IMR-90 (cell line): Measurements from ENCODE around the gene KRT83. TPM values are rescaled to one million over a fixed set of nuclear protein-coding genes. Genes with fewer than 3 reads are reported as not detected.

ENCODE experiments used
- ATAC-seq: fragments of 200-7000 bp; cut with Tn5 transposase; 2 replicates; pipeline ENCODE4 v1.9.1; 2020; ENCODE audit warnings: low read depth, mild to moderate bottlenecking, moderate library complexity
- BruUV-seq: library from RNA; stranded (reverse); fragments of 400-500 nt; replicated peaks from 2 replicates; lab custom pipeline; 2021; lab: Mats Ljungman, UMichigan
- CTCF ChIA-PET: fragments of 300-600 bp; formaldehyde crosslinking; extraction: SDS; loops from one replicate; lab custom pipeline; 2021; ENCODE audit warnings: antibody characterized with exemption; lab: Yijun Ruan, JAX
- POLR2A ChIA-PET: fragments of 300-600 bp; sonication (Branson Sonifier 250); formaldehyde crosslinking; loops from one replicate; lab custom pipeline; 2022; ENCODE audit warnings: antibody characterized with exemption; ENCODE audit not compliant: unreplicated experiment; lab: Charles Lee
- DNase-seq: peaks from one replicate; pipeline ENCODE4 v3.0.0; 2013
- H2AFZ ChIP-seq: replicated peaks from 2 replicates; pipeline ENCODE3; 2013; ENCODE audit warnings: low read length, mild to moderate bottlenecking; ENCODE audit not compliant: poor library complexity
- H2AK5ac ChIP-seq: 2 replicates; pipeline ENCODE4 v1.6.1; 2013; ENCODE audit warnings: low read depth, low read length, inconsistent platforms
- H2AK9ac ChIP-seq: replicated peaks from 2 replicates; pipeline ENCODE3; 2013; ENCODE audit warnings: mild to moderate bottlenecking, low read depth, low read length, moderate library complexity; ENCODE audit not compliant: poor library complexity
- H2BK120ac ChIP-seq: 2 replicates; pipeline ENCODE4 v1.6.1; 2013; ENCODE audit warnings: low read depth, low read length, inconsistent platforms
- H2BK15ac ChIP-seq: 3 replicates; pipeline ENCODE4 v1.6.1; 2013; ENCODE audit warnings: low read depth, low read length, inconsistent platforms
- H2BK20ac ChIP-seq: 2 replicates; pipeline ENCODE4 v1.6.1; 2013; ENCODE audit warnings: low read depth, mild to moderate bottlenecking, inconsistent platforms, low read length, moderate library complexity
- H2BK5ac ChIP-seq: 2 replicates; pipeline ENCODE4 v1.6.1; 2013; ENCODE audit warnings: mild to moderate bottlenecking, low read depth, low read length, inconsistent platforms; ENCODE audit not compliant: poor library complexity, severe bottlenecking
- H3K14ac ChIP-seq: replicated peaks from 2 replicates; pipeline ENCODE4 v1.6.1; 2013; ENCODE audit warnings: low read depth, low read length, inconsistent platforms
- H3K18ac ChIP-seq: 2 replicates; pipeline ENCODE4 v1.6.1; 2013; ENCODE audit warnings: low read depth, low read length, control low read depth
- H3K23ac ChIP-seq: 2 replicates; pipeline ENCODE4 v1.6.1; 2013; ENCODE audit warnings: low read depth, low read length, inconsistent platforms
- H3K27ac ChIP-seq: 2 replicates; pipeline ENCODE4 v1.5.1; 2013; ENCODE audit warnings: mild to moderate bottlenecking, control low read depth, low read length; ENCODE audit not compliant: insufficient read depth
- H3K27me3 ChIP-seq: 2 replicates; pipeline ENCODE4 v1.6.1; 2013; ENCODE audit warnings: low read length; ENCODE audit not compliant: control insufficient read depth, insufficient read depth
- H3K36me3 ChIP-seq: 2 replicates; pipeline ENCODE4 v1.6.1; 2013; ENCODE audit warnings: low read length, mixed read lengths; ENCODE audit not compliant: control insufficient read depth, insufficient read depth
- H3K4ac ChIP-seq: 2 replicates; pipeline ENCODE4 v1.6.1; 2013; ENCODE audit warnings: low read depth, low read length, inconsistent platforms
- H3K4me1 ChIP-seq: 2 replicates; pipeline ENCODE4 v1.6.1; 2013; ENCODE audit warnings: low read length, mixed read lengths; ENCODE audit not compliant: control insufficient read depth, insufficient read depth
- H3K4me2 ChIP-seq: 2 replicates; pipeline ENCODE4 v1.6.1; 2013; ENCODE audit warnings: low read depth, mild to moderate bottlenecking, control low read depth, low read length, moderate library complexity
- H3K4me3 ChIP-seq: 2 replicates; pipeline ENCODE4 v1.5.1; 2013; ENCODE audit warnings: low read depth, mild to moderate bottlenecking, control low read depth, low read length, moderate library complexity; ENCODE audit not compliant: insufficient read depth
- H3K56ac ChIP-seq: 2 replicates; pipeline ENCODE4 v1.6.1; 2013; ENCODE audit warnings: low read length, inconsistent platforms; ENCODE audit not compliant: insufficient read depth; ENCODE audit errors: extremely low read depth
- H3K79me1 ChIP-seq, 2 experiments: 2 replicates each; pipeline ENCODE4 v1.6.1; 2013; ENCODE audit warnings: low read length in 2 of 2, inconsistent platforms in 1 of 2, low read depth in 1 of 2
- H3K9ac ChIP-seq: 2 replicates; pipeline ENCODE4 v1.6.1; 2013; ENCODE audit warnings: low read depth, low read length, control low read depth
- H3K9me1 ChIP-seq: 2 replicates; pipeline ENCODE4 v1.6.1; 2013; ENCODE audit warnings: low read length, inconsistent platforms; ENCODE audit not compliant: insufficient read depth
- H3K9me3 ChIP-seq: 2 replicates; pipeline ENCODE4 v1.6.1; 2013; ENCODE audit warnings: low read length; ENCODE audit not compliant: control insufficient read depth, insufficient read depth
- H4K20me1 ChIP-seq: 2 replicates; pipeline ENCODE4 v1.6.1; 2013; ENCODE audit warnings: low read length, inconsistent platforms; ENCODE audit not compliant: insufficient read depth
- H4K5ac ChIP-seq: 2 replicates; pipeline ENCODE4 v1.6.1; 2013; ENCODE audit warnings: mild to moderate bottlenecking, low read depth, low read length, control low read depth
- H4K8ac ChIP-seq, 2 experiments: 2 replicates each; pipeline ENCODE4 v1.6.1; 2013; ENCODE audit warnings: low read depth in 2 of 2, low read length in 2 of 2, control low read depth in 1 of 2, inconsistent platforms in 1 of 2
- H4K91ac ChIP-seq: 2 replicates; pipeline ENCODE4 v1.6.1; 2013; ENCODE audit warnings: low read depth, low read length, inconsistent platforms; ENCODE audit not compliant: insufficient read depth
- BHLHE40 ChIP-seq: fragments of 150-350 bp; IDR thresholded peaks from 2 replicates; pipeline ENCODE4 v1.6.1; 2016; ENCODE audit warnings: mild to moderate bottlenecking, low read depth, low read length
- CEBPB ChIP-seq: IDR thresholded peaks from 2 replicates; pipeline ENCODE4 v1.6.1; 2012; ENCODE audit warnings: low read depth, low read length, improper control_type of control experiment
- CHD1 ChIP-seq: IDR thresholded peaks from 2 replicates; pipeline ENCODE4 v1.6.1; 2012; ENCODE audit warnings: low read depth, low read length, improper control_type of control experiment
- CTCF ChIP-seq: conservative IDR thresholded peaks from 2 replicates; pipeline ENCODE4 v1.5.1; 2012; ENCODE audit warnings: mild to moderate bottlenecking, low read depth, low read length, improper control_type of control experiment
- ELK1 ChIP-seq: fragments of 150-350 bp; IDR thresholded peaks from 2 replicates; pipeline ENCODE4 v1.6.1; 2016; ENCODE audit warnings: low read depth, mild to moderate bottlenecking, low read length, moderate library complexity, borderline replicate concordance
- FOS ChIP-seq: fragments of 150-350 bp; IDR thresholded peaks from 2 replicates; pipeline ENCODE4 v1.6.1; 2016; ENCODE audit warnings: low read depth, low read length
- MAFK ChIP-seq: IDR thresholded peaks from 2 replicates; pipeline ENCODE4 v1.6.1; 2012; ENCODE audit warnings: low read depth, low read length, improper control_type of control experiment
- MAZ ChIP-seq: IDR thresholded peaks from 2 replicates; pipeline ENCODE4 v1.6.1; 2012; ENCODE audit warnings: low read depth, mild to moderate bottlenecking, low read length, improper control_type of control experiment, moderate library complexity, borderline replicate concordance
- MXI1 ChIP-seq: IDR thresholded peaks from 2 replicates; pipeline ENCODE4 v1.6.1; 2012; ENCODE audit warnings: low read depth, mild to moderate bottlenecking, low read length, moderate library complexity, borderline replicate concordance
- NFE2L2 ChIP-seq: fragments of 150-350 bp; IDR thresholded peaks from 2 replicates; pipeline ENCODE4 v1.6.1; 2016; ENCODE audit warnings: low read depth, mild to moderate bottlenecking, low read length
- POLR2A ChIP-seq: IDR thresholded peaks from 2 replicates; pipeline ENCODE4 v1.6.1; 2012; ENCODE audit warnings: mild to moderate bottlenecking, low read depth, low read length
- RAD21 ChIP-seq: IDR thresholded peaks from 2 replicates; pipeline ENCODE4 v1.6.1; 2012; ENCODE audit warnings: low read length, improper control_type of control experiment
- RCOR1 ChIP-seq: IDR thresholded peaks from 2 replicates; pipeline ENCODE4 v1.6.1; 2012; ENCODE audit warnings: mild to moderate bottlenecking, low read length, improper control_type of control experiment; ENCODE audit not compliant: insufficient replicate concordance
- RFX5 ChIP-seq: IDR thresholded peaks from 2 replicates; pipeline ENCODE4 v1.8.0; 2012; ENCODE audit warnings: low read depth, mild to moderate bottlenecking, low read length, moderate library complexity
- SMC3 ChIP-seq: fragments of 150-350 bp; IDR thresholded peaks from 2 replicates; pipeline ENCODE4 v1.6.1; 2016; ENCODE audit warnings: low read depth, mild to moderate bottlenecking, antibody characterized with exemption, low read length, moderate library complexity
- USF2 ChIP-seq: fragments of 150-350 bp; IDR thresholded peaks from 2 replicates; pipeline ENCODE4 v1.6.1; 2017; ENCODE audit warnings: mild to moderate bottlenecking, antibody characterized with exemption, low read length, low read depth
- WGBS, 2 experiments: methylation state at CpG; one replicate each; pipeline versions ENCODE4 v1.1.5 to v1.1.7; 2013; ENCODE audit warnings: missing lambda C conversion rate in 2 of 2; ENCODE audit not compliant: insufficient read length in 1 of 2; ENCODE audit errors: extremely low coverage in 2 of 2; 5-methylcytosine and 5-hydroxymethylcytosine counted together
- dilution Hi-C: fragments of 300-500 bp; cut with HindIII; formaldehyde crosslinking; loops from one replicate; pipeline ENCODE4 v1.14.3; 2018; ENCODE audit warnings: low sequenced_read_pairs; ENCODE audit not compliant: unreplicated experiment
- in situ Hi-C: fragments of 300-500 bp; cut with MboI; formaldehyde crosslinking; loops from 3 replicates; pipeline ENCODE4 v1.14.3; 2019; ENCODE audit warnings: low sequenced_read_pairs, inconsistent platforms, mixed read lengths
- intact Hi-C: fragments of 100-400 bp; cut with micrococcal nuclease; formaldehyde crosslinking; loops from 2 replicates; pipeline ENCODE4 v1.10.0; 2022
- polyA plus RNA-seq, 3 experiments: library from polyadenylated mRNA; depleted of rRNA; stranded (reverse); fragments of >200 nt; gene quantifications; 2 replicates each; pipeline ENCODE4 v1.2.3, GENCODE V29; 2012; ENCODE audit warnings: low replicate concordance in 1 of 3
- total RNA-seq: library from RNA; depleted of rRNA; stranded (reverse); fragments of >200 nt; gene quantifications from 2 replicates; pipeline ENCODE4 v1.2.3, GENCODE V29; 2012

KRT83 gene
- total and polyA plus RNA-seq, 2 of the 4 experiments (the other 2 are of a cell fraction): not detected

- Histone ChIP-seq H2BK15ac (no peak within 1 kb of the TSS), H4K91ac (no peak within 1 kb of the TSS), H2BK120ac (no peak within 1 kb of the TSS), H3K9ac (no peak within 1 kb of the TSS), H3K14ac (no peak within 1 kb of the TSS), H2AK5ac (no peak within 1 kb of the TSS), H3K4me3 (no peak within 1 kb of the TSS), H3K4me1 (no peaks in the 10 kb centered on the region), H2AFZ (no peak within 1 kb of the TSS), H4K8ac (no peak within 1 kb of the TSS), H2BK5ac (no peak within 1 kb of the TSS), H3K9me1 (no peaks in the 10 kb centered on the region), H3K9me3 (no peaks in the 10 kb centered on the region), H3K27me3 (peaks cover 27% of the 10 kb centered on the region), H4K20me1 (no peaks in the 10 kb centered on the region), H3K56ac (no peak within 1 kb of the TSS), H3K36me3 (no peaks in the 10 kb centered on the region), H3K23ac (no peak within 1 kb of the TSS), H3K4ac (no peak within 1 kb of the TSS), H3K27ac (no peak within 1 kb of the TSS), H3K18ac (no peak within 1 kb of the TSS), H2AK9ac (no peak within 1 kb of the TSS), H2BK20ac (no peak within 1 kb of the TSS), H4K5ac (no peak within 1 kb of the TSS), H3K4me2 (no peak within 1 kb of the TSS), H3K79me1 (no peaks in the 10 kb centered on the region)
- DNase-seq (no peak), ATAC-seq (no peak)
- intact Hi-C loops: no loop called here
- BruUV-seq: no TSS peak
- CTCF ChIA-PET: interaction anchor here (2.0 kb wide), 1 partner anchor 15 kb away, joined by 5 read pairs; no protein-coding TSS in a partner anchor
- in situ Hi-C loops: no loop called here
- WGBS, 2 experiments: 24% methylated on average over 9 of the region's 32 CpGs; no CpG with 5 or more reads in 1 of the 2 experiments
- POLR2A ChIA-PET: no interaction called here
- TF ChIP-seq NFE2L2 (no peak), SMC3 (no peak), MXI1 (no peak), RAD21 (no peak), FOS (no peak), CTCF (no peak), RFX5 (no peak), RCOR1 (no peak), CHD1 (no peak), BHLHE40 (no peak), USF2 (no peak), MAFK (no peak), ELK1 (no peak), CEBPB (no peak), MAZ (no peak), POLR2A (no peak)
- dilution Hi-C loops: no loop called here
Observed at GRCh38 chr12:52291267-52291935, 29.8 kb downstream of the KRT83 start, which contains the start of gene KRT81. KRT81 (minus strand) TSS chr12:52291534; CDS start chr12:52291465, 69 bp downstream.
